Upper lobe of right lung (tissue), 1 donor: ENCODE data around the gene MARCKSL1. TPM values are rescaled to one million over a fixed set of nuclear protein-coding genes. Genes with fewer than 3 reads are reported as not detected.

Source experiments
- ATAC-seq: fragments of 200-7000 bp; cut with Tn5 transposase; one replicate; pipeline ENCODE4 v1.9.1; 2020; ENCODE audit warnings: mild to moderate bottlenecking, moderate library complexity
- DNase-seq: peaks from one replicate; pipeline ENCODE4 v3.0.0-alpha.2; 2020
- H3K27ac ChIP-seq: fragments of 200-600 bp; one replicate; pipeline ENCODE4 v1.8.0; 2022
- H3K27me3 ChIP-seq: fragments of 200-600 bp; one replicate; pipeline ENCODE4 v1.8.0; 2022; ENCODE audit warnings: mild to moderate bottlenecking
- H3K36me3 ChIP-seq: fragments of 200-600 bp; one replicate; pipeline ENCODE4 v1.8.0; 2022
- H3K4me1 ChIP-seq: fragments of 200-600 bp; one replicate; pipeline ENCODE4 v1.8.0; 2022
- H3K4me3 ChIP-seq: fragments of 200-600 bp; one replicate; pipeline ENCODE4 v1.8.0; 2022; ENCODE audit warnings: mild to moderate bottlenecking
- H3K9me3 ChIP-seq: fragments of 200-600 bp; one replicate; pipeline ENCODE4 v1.8.0; 2022
- intact Hi-C: fragments of 100-400 bp; cut with DNase I; formaldehyde crosslinking; loops from one replicate; pipeline ENCODE4 v1.11.0; 2022
- long read RNA-seq: library from polyadenylated mRNA; unstranded; transcript quantifications from one replicate; pipeline ENCODE4 v2.0.0, GENCODE V29; 2021
- total RNA-seq: library from RNA; stranded (reverse); fragmentation: NEBNext Ultra II Directional; extraction: Animal tissue kit (Norgen Biotek cat#: 25700); gene quantifications from one replicate; pipeline ENCODE4 v1.2.1, GENCODE V29; 2021
- TF ChIP-seq, protein P1 (sequence below): fragments of 200-600 bp; IDR thresholded peaks from one replicate; pipeline ENCODE4 v1.8.0; 2022; ENCODE audit warnings: antibody characterized with exemption
- donor health status: DM: no; HTN: yes; CAD: no; lungs with severe emphysema.

MARCKSL1 gene, protein sequence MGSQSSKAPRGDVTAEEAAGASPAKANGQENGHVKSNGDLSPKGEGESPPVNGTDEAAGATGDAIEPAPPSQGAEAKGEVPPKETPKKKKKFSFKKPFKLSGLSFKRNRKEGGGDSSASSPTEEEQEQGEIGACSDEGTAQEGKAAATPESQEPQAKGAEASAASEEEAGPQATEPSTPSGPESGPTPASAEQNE
- total RNA-seq = 44.5 TPM
- long read RNA-seq, transcript MARCKSL1-201 (2 exons, 1,699 nt) = major isoform, 273 of 285 reads
- long read RNA-seq, partial matches to known transcripts = 0 of 285 reads
- long read RNA-seq, other reads (novel, unspliced or antisense) = 12 of 285 reads

DNA sequence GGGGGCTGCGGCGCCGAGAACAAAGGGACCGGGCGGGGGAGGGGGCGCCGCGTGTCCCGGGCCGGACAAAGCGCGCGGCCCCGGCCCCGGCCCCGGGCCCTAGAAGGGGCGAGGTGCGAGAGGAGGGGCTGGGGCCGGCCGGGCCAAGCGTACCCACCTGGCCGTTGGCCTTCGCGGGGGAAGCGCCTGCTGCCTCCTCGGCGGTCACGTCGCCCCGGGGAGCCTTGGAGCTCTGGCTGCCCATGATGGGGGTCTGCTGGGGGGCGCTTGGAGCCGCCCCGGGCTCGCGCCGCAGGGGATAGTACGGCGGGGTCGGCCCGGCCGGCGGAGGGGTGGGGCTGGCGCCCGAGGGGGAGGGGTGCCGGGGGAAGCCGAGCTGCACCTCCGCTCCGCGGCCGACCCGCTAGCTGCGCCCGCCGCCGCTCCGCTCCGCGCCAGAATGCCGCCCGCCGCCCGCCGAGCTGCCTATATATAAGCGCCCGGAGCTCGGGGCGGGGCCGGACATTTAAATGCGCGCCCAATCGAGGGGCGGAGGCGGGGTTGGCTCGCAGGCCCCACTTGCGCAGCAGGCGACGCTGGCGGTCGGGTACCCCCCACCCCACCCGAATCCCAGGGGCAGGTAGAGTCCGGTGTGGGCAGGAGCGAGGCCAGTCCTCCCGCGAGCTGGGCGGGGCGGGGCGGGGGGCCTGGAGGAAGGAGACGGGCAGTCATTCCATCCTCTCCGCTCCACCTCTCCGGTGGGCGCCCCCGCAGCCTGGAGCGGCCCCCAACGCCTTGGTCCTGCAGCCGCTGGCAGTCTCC lies at the start of gene MARCKSL1:
Gene MARCKSL1 (minus strand): TSS at position 444 of the 801 bp plus-strand sequence. CDS start 200 bp downstream, at position 244.
- DNase-seq = peak; percentile 87
- H3K9me3 ChIP-seq = no peaks in the 10 kb centered on the region
- peaks cover 28% of the 10 kb centered on the region for H3K4me1 ChIP-seq
- peaks cover 21% of the 10 kb centered on the region for H3K36me3 ChIP-seq
- intact Hi-C loops = no loop called here
- TF ChIP-seq, protein P1, sequence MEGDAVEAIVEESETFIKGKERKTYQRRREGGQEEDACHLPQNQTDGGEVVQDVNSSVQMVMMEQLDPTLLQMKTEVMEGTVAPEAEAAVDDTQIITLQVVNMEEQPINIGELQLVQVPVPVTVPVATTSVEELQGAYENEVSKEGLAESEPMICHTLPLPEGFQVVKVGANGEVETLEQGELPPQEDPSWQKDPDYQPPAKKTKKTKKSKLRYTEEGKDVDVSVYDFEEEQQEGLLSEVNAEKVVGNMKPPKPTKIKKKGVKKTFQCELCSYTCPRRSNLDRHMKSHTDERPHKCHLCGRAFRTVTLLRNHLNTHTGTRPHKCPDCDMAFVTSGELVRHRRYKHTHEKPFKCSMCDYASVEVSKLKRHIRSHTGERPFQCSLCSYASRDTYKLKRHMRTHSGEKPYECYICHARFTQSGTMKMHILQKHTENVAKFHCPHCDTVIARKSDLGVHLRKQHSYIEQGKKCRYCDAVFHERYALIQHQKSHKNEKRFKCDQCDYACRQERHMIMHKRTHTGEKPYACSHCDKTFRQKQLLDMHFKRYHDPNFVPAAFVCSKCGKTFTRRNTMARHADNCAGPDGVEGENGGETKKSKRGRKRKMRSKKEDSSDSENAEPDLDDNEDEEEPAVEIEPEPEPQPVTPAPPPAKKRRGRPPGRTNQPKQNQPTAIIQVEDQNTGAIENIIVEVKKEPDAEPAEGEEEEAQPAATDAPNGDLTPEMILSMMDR = no peak
- H3K27ac ChIP-seq = peak within 1 kb of the TSS; percentile 60
- ATAC-seq = peak; percentile 64
- H3K27me3 ChIP-seq = no peaks in the 10 kb centered on the region
- peak within 1 kb of the TSS; percentile 60 for H3K4me3 ChIP-seq

DNA sequence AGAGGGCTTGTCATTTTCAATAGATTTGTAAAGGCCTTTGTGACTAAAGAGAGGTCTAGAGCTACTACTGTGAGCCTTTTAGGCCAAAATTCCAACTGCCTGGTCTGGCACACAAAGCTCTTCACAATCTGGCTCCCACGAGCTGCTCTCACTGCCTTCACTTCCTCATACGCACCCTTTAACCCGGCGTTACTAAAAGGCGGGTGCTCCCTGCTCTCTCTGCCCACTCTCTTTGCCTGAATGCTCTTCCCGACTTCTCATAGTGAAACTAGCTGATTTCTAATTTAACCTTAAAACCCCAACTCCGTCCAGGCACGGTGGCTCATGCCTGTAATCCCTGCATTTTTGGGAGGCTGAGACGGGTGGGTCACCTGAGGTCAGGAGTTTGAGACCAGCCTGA lies 44.0 kb upstream of the MARCKSL1 start:
- no peak for DNase-seq
- Histone ChIP-seq H3K4me3 (no peak overlapping the region), H3K4me1 (no peaks in the 10 kb centered on the region), H3K36me3 (peaks cover 100% of the 10 kb centered on the region), H3K9me3 (no peaks in the 10 kb centered on the region), H3K27ac (no peak overlapping the region), H3K27me3 (no peaks in the 10 kb centered on the region)
- ATAC-seq = peak; percentile 55
- TF ChIP-seq, protein P1 = no peak
- intact Hi-C loops = no loop called here

DNA sequence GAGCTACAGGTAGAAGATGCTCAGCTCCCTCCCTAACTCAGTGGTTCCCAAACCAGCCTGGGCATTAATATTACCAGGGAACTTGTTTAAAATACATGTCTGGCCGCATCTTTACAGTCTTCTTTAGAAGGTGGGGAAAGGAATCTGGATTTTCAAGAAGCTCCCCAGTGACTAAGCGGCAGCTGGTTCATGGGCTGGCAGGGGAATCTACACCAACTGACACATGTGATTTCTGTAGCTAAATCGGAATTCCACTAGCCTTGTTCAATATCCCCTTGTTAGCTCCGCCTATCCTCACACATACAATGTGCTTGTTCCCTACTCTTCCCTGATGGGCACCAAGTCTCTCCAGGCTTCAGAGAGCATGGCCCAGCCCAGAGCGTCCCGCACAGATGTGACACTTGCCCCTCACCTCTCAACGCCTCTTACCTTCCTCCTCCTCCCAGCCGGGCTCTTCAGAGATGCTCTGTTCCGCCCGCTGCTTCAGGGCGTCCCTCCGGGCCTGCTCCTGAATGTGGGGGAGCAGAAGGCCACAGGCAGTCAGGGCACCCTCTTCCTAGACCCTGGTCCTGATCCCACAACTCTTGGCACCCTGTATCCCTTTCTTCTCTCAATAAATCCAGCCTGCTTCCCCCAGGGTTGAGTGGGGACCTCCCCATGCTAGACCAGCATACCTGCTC lies 41.6 kb upstream of the MARCKSL1 start:
- TF ChIP-seq, protein P1 = no peak
- no peaks in the 10 kb centered on the region for H3K27me3 ChIP-seq
- peaks cover 100% of the 10 kb centered on the region for H3K36me3 ChIP-seq
- no peak overlapping the region for H3K4me3 ChIP-seq
- H3K9me3 ChIP-seq = no peaks in the 10 kb centered on the region
- no peaks in the 10 kb centered on the region for H3K4me1 ChIP-seq
- DNase-seq (no peak), ATAC-seq (no peak)
- intact Hi-C loops = no loop called here
- no peak overlapping the region for H3K27ac ChIP-seq

DNA sequence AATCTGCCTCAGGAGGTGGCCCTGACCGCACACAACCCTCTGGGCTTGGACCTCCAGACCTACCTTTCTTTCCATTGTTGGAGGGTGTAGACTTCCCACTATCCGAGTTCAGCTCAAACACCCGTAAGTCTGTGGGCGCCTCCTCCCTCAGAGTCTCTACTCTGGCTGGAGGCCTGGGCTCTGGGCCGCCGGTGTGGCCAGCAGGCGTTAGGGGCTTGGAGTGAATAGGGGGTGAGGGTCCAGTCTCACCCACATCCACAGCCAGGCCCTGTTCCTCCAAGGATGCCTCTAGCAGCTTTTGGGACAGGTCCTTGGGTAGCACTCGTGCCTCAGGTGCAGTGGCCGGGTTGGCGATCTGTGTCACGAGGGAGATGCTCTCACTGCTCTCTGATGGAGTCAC lies 40.2 kb upstream of the MARCKSL1 start:
- H3K36me3 ChIP-seq = peaks cover 98% of the 10 kb centered on the region
- DNase-seq = no peak
- no peaks in the 10 kb centered on the region for H3K9me3 ChIP-seq

DNA sequence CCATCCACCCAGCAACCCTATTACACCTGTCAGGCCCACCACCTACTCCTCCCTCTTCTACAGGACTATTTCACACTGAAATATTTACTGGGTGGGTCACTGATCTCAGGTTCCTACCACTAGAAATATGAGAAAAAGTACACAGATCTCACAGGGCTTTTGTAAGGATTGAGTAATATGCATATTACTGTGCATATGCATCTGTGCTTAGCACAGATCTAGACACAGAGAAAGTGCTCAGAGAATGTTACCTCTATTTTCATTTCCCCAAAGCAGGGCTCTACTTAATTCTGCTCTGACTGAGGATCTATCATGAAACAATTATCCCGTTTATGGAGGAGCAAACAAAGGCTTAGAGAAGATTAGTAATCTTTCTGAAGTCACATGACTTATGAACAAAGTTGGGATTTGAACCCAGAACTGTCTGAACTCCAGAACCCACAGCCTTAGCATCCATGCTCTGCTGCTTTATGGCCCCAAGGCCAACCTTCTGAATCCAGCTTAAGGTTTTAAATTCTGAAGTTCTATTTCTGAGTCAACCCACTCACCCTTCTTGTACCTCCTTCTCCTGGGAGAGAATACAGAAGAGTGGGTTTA lies 38.1 kb upstream of the MARCKSL1 start:
- TF ChIP-seq, protein P1 = no peak
- no peaks in the 10 kb centered on the region for H3K27me3 ChIP-seq
- no peak overlapping the region for H3K27ac ChIP-seq
- H3K9me3 ChIP-seq = no peaks in the 10 kb centered on the region
- peaks cover 90% of the 10 kb centered on the region for H3K36me3 ChIP-seq
- DNase-seq (no peak), ATAC-seq (no peak)
- intact Hi-C loops = no loop called here
- H3K4me1 ChIP-seq = no peaks in the 10 kb centered on the region
- no peak overlapping the region for H3K4me3 ChIP-seq

More for the DNA sequence above, 40.2 kb upstream of the MARCKSL1 start:
- Histone ChIP-seq H3K27me3 (no peaks in the 10 kb centered on the region), H3K4me3 (no peak overlapping the region), H3K4me1 (no peaks in the 10 kb centered on the region), H3K27ac (no peak overlapping the region)
- intact Hi-C loops = no loop called here
- no peak for ATAC-seq
- TF ChIP-seq, protein P1 = no peak
